Mammary epithelial cell (primary cell): Measurements from ENCODE around the gene SERTAD3.

Experiments
- CTCF ChIP-seq, 2 donors: IDR thresholded peaks in 1 of 2; conservative IDR thresholded peaks in 1 of 2; 2 replicates each; pipeline ENCODE4 v1.5.1; 2011 to 2012; ENCODE audit warnings: inconsistent platforms in 2 of 2, low read length in 2 of 2, mild to moderate bottlenecking in 2 of 2, control low read depth in 1 of 2, low read depth in 1 of 2; ENCODE audit not compliant: insufficient read depth in 1 of 2; ENCODE audit errors: extremely low read depth in 1 of 2
- EZH2 ChIP-seq: IDR thresholded peaks from 2 replicates; pipeline ENCODE4 v1.6.1; 2012; ENCODE audit warnings: low read length, inconsistent platforms, borderline replicate concordance

DNA sequence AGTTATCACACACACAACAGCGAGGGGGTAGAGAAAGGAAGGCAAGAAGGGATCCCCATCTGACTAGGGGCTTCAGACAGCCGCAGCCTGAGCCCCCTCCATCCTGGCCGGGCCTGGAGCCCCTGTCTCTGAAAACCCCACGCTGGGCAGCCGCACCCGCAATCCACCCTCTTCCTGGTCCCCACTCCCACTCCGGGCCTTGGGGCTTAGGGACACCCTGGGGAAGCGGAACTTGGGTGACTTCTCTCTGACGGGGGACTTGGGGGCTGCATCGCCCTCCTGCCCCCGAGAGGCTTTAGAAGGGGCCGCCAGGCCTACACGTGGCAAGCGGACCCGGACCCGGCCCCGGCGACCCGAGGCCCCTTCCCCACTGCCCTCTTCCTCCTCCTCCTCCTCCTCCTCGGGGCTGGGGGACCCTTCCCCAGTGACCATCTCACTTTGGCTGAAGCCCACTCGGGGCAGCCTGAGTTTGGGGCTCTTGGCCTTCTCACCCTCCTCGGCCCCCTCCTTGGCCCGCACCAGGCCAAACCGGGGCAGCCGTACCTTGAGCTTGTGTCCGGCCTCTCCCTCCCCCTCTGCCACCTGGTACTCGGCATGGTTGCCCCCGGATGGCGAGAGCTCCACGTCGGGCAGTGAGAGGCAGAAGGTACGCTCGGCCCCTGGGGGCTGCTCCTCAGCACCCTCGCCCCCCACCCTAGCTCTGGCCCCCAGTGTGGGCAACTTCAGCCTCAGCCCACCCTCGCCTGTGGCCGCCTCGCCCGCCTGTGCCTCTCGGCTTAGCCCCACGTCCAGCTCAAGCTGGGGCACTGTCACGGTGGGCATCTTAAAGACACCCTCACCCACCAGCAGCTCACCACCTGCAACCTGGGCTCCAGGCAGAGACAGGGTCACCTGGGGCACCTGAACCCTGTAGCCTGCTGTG lies 50.0 kb downstream of the SERTAD3 start:
- TF ChIP-seq CTCF (conservative IDR thresholded peaks at IDR 0.05 in 1 of 2, IDR thresholded peaks at IDR 0.05 in 1 of 2; ENCODE audit: extremely low read depth in 1 of 2, insufficient read depth in 1 of 2, low read depth in 1 of 2, low read length in 2 of 2) (no peak), EZH2 (no peak)
